Effector memory CD4-positive, alpha-beta T cell (primary cell): Measurements from ENCODE around the gene HBB.

Experiments used
- DNase-seq, 3 donors: peaks; one replicate each; pipeline ENCODE4 v3.0.0-alpha.2; 2020
- H3K27ac ChIP-seq: 2 replicates; pipeline ENCODE4 v1.7.0; 2013; ENCODE audit warnings: mild to moderate bottlenecking, low read length, moderate library complexity; ENCODE audit not compliant: insufficient read depth, poor library complexity, severe bottlenecking
- H3K27me3 ChIP-seq: replicated peaks from 2 replicates; pipeline ENCODE4 v1.7.0; 2013; ENCODE audit warnings: mild to moderate bottlenecking, low read length; ENCODE audit not compliant: insufficient read depth, control insufficient read depth, poor library complexity, severe bottlenecking
- H3K36me3 ChIP-seq: 2 replicates; pipeline ENCODE4 v1.7.0; 2013; ENCODE audit warnings: mild to moderate bottlenecking, low read length, moderate library complexity; ENCODE audit not compliant: control insufficient read depth, insufficient read depth
- H3K4me1 ChIP-seq: 2 replicates; pipeline ENCODE4 v1.7.0; 2013; ENCODE audit warnings: low read length, mild to moderate bottlenecking; ENCODE audit not compliant: control insufficient read depth, insufficient read depth, poor library complexity, severe bottlenecking
- H3K4me3 ChIP-seq: 2 replicates; pipeline ENCODE4 v1.7.0; 2013; ENCODE audit warnings: low read length, low read depth, mild to moderate bottlenecking; ENCODE audit not compliant: insufficient read depth, poor library complexity, severe bottlenecking
- H3K9me3 ChIP-seq: 2 replicates; pipeline ENCODE4 v1.7.0; 2013; ENCODE audit warnings: mild to moderate bottlenecking, low read length, moderate library complexity; ENCODE audit not compliant: control insufficient read depth

The HBB gene

GRCh38 chr11:5238486-5238885 is 11.6 kb upstream of the HBB start:
- DNase-seq: no peak
- Histone ChIP-seq H3K27me3 (no peaks in the 10 kb centered on the region), H3K36me3 (no peaks in the 10 kb centered on the region), H3K27ac (no peak overlapping the region), H3K9me3 (no peaks in the 10 kb centered on the region), H3K4me3 (no peak overlapping the region), H3K4me1 (no peaks in the 10 kb centered on the region)

GRCh38 chr11:5237420-5237819 is 10.5 kb upstream of the HBB start:
- no peaks in the 10 kb centered on the region for H3K9me3 ChIP-seq
- no peaks in the 10 kb centered on the region for H3K36me3 ChIP-seq
- H3K27ac ChIP-seq: no peak overlapping the region
- no peaks in the 10 kb centered on the region for H3K4me1 ChIP-seq
- H3K4me3 ChIP-seq: no peak overlapping the region
- no peak for DNase-seq
- H3K27me3 ChIP-seq: no peaks in the 10 kb centered on the region

- Histone ChIP-seq H3K27ac (no peak overlapping the region), H3K9me3 (no peaks in the 10 kb centered on the region), H3K4me3 (no peak overlapping the region), H3K36me3 (no peaks in the 10 kb centered on the region), H3K27me3 (no peaks in the 10 kb centered on the region), H3K4me1 (no peaks in the 10 kb centered on the region)
- no peak for DNase-seq
Observed at GRCh38 chr11:5235364-5236095, 8.7 kb upstream of the HBB start.

- H3K4me1 ChIP-seq: no peaks in the 10 kb centered on the region
- no peaks in the 10 kb centered on the region for H3K9me3 ChIP-seq
- no peaks in the 10 kb centered on the region for H3K36me3 ChIP-seq
- H3K4me3 ChIP-seq: no peak within 1 kb of the TSS
- no peak within 1 kb of the TSS for H3K27ac ChIP-seq
- no peaks in the 10 kb centered on the region for H3K27me3 ChIP-seq
- no peak for DNase-seq
Observed at GRCh38 chr11:5234381-5234834, 7.5 kb upstream of the HBB start, which contains the start of gene HBD. TSS of gene HBD (minus strand) at chr11:5234483. CDS start at chr11:5234433, 50 bp downstream.

GRCh38 chr11:5233307-5233706 is 6.4 kb upstream of the HBB start:
- no peak overlapping the region for H3K4me3 ChIP-seq
- no peaks in the 10 kb centered on the region for H3K27me3 ChIP-seq
- H3K9me3 ChIP-seq: no peaks in the 10 kb centered on the region
- no peaks in the 10 kb centered on the region for H3K4me1 ChIP-seq
- DNase-seq: no peak
- H3K27ac ChIP-seq: no peak overlapping the region
- H3K36me3 ChIP-seq: no peaks in the 10 kb centered on the region

- no peaks in the 10 kb centered on the region for H3K4me1 ChIP-seq
- H3K4me3 ChIP-seq: no peak overlapping the region
- no peak overlapping the region for H3K27ac ChIP-seq
- no peaks in the 10 kb centered on the region for H3K36me3 ChIP-seq
- DNase-seq: no peak
- H3K27me3 ChIP-seq: no peaks in the 10 kb centered on the region
- no peaks in the 10 kb centered on the region for H3K9me3 ChIP-seq
Observed at GRCh38 chr11:5232821-5233220, 6.0 kb upstream of the HBB start.

GRCh38 chr11:5232176-5232575 is 5.3 kb upstream of the HBB start:
- no peaks in the 10 kb centered on the region for H3K36me3 ChIP-seq

GRCh38 chr11:5231111-5231510 is 4.2 kb upstream of the HBB start:
- DNase-seq: no peak
- no peak overlapping the region for H3K27ac ChIP-seq
- H3K4me3 ChIP-seq: no peak overlapping the region
- no peaks in the 10 kb centered on the region for H3K4me1 ChIP-seq
- no peaks in the 10 kb centered on the region for H3K36me3 ChIP-seq
- no peaks in the 10 kb centered on the region for H3K9me3 ChIP-seq
- H3K27me3 ChIP-seq: no peaks in the 10 kb centered on the region

More at GRCh38 chr11:5232176-5232575, 5.3 kb upstream of the HBB start:
- DNase-seq: no peak
- Histone ChIP-seq H3K27me3 (no peaks in the 10 kb centered on the region), H3K4me1 (no peaks in the 10 kb centered on the region), H3K4me3 (no peak overlapping the region), H3K9me3 (no peaks in the 10 kb centered on the region), H3K27ac (no peak overlapping the region)

- H3K4me1 ChIP-seq: no peaks in the 10 kb centered on the region
- no peak overlapping the region for H3K27ac ChIP-seq
- H3K27me3 ChIP-seq: no peaks in the 10 kb centered on the region
- no peaks in the 10 kb centered on the region for H3K9me3 ChIP-seq
- H3K36me3 ChIP-seq: no peaks in the 10 kb centered on the region
- DNase-seq: no peak
- no peak overlapping the region for H3K4me3 ChIP-seq
Observed at GRCh38 chr11:5230266-5230665, 3.4 kb upstream of the HBB start.

- DNase-seq: no peak
- Histone ChIP-seq H3K27me3 (no peaks in the 10 kb centered on the region), H3K4me3 (no peak overlapping the region), H3K27ac (no peak overlapping the region), H3K9me3 (no peaks in the 10 kb centered on the region), H3K4me1 (no peaks in the 10 kb centered on the region), H3K36me3 (no peaks in the 10 kb centered on the region)
Observed at GRCh38 chr11:5229796-5230195, 2.9 kb upstream of the HBB start.
